Measurements from ENCODE around the gene MPRIP.
"Not testable (repeated sequence)": the region's sequence is repeated elsewhere in the genome, so short reads cannot be mapped to it uniquely, and the experiment has no call there.

The MPRIP gene

DNA sequence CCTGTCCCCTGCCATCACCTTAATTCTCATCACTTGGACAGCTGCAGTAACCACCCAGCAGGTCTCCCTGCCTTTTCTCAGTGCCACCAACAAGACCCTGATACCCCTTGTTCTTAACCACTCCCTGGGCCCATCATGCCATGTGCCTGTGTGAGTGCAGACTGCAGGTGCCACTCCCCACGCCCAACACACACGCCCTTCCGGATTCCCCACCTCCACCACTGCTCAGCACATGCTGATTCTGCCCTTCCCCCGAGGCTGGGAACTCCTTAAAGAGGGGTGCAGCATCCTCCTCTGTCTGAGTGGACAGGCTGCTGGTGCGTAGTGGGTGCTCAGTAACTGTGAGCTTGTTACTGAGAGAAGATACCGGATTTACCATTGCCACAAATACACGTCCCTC is 111.5 kb downstream of the MPRIP start:
- DNase-seq: no peak

DNA sequence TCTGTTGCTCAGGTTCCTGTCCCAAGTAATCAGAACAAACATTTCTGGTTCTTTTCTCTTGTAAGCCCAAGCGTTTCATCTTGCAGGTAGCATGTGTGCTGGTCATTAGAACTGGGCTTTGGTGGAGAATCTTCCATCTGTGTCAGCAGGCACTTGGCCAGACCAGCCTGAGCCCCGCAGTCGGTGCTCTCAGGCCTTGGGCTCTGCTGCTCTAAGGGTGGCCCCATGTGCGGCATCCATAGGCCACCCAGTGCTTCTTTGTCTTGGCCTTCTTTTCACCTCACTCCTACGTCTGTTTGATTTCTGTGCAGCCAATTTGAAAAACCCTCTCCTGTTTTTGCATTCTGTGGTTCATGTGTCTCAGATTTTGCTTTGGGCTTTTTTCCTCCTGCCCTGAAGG is 112.3 kb downstream of the MPRIP start:
- DNase-seq: no peak

DNA sequence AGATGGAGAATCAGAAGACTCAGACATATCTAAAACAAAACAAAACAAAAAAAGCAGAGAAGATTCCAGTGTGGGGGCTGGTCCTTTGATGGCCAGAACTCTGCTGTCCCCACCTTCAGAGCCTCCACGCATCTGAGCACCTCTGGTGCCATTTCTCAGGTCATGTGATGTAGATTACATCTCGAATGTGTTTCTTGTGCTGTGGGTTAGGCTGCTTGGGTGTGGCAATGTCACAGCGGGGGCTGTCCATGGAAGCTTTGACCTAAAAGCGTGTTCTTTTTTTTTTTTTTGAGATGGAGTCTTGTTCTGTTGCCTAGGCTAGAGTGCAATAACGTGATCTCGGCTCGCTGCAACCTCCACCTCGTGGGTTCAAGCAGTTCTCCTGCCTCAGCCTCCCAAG is 112.7 kb downstream of the MPRIP start:
- DNase-seq: peak; percentile 27

DNA sequence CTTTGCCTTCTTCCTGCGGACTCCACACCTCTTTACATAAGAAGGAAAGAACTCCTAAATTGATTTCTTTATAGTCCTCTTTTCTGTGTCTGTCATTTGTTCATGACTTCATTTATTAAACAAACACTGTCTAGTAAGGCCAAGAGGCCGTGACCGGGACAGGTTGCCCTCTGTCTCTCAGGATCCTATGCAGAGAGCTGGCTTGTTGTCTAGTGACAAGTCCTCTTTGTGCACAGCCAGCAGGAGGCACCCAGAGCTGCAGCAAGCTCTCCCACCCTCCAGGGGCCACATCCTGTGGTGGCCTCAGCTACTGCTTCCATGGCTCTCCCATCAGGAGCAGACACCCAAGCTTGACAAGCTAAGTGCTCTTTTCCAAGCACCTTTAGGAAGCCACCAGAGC is 113.3 kb downstream of the MPRIP start:
- no peak for DNase-seq

DNA sequence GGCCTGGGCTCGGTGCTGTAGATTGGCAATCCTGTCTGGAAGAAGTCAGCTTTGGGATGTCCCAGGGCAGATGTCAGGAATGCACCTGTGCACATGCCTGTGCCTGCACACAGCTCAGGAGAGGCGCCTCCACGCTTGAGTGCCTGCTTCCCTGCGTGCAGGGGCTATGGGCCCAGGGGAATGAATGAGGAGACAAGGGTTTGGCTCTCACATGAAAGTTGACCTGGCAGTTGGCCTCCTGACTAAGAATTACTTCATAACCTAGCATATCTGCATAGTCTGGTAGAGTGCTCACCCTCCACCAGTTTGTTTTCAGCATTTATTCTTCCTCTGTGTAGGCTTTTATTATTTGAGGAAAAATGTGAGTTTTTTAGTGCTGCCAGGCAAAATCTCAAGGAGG is 113.8 kb downstream of the MPRIP start:
- DNase-seq: no peak

DNA sequence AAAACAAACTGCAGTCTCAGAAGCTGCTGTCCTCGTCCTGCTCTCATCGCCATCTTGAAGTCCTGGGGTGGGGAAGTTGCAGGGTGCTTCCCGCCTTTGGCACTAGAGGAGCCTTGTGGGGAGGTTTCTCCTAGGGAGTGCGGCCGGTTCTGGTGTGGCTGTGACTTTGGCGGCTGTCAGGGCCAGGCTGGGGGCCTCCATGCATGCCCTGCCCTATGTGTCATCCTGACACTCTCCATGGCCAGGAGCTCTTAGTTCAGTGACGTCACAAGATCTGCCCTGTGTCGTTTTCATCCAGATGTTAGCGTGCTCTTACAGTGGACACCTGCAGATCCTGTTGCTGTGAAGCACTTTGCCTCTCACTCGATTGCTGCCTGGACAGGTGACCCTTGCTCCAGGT is 114.3 kb downstream of the MPRIP start:
- DNase-seq: no peak

DNA sequence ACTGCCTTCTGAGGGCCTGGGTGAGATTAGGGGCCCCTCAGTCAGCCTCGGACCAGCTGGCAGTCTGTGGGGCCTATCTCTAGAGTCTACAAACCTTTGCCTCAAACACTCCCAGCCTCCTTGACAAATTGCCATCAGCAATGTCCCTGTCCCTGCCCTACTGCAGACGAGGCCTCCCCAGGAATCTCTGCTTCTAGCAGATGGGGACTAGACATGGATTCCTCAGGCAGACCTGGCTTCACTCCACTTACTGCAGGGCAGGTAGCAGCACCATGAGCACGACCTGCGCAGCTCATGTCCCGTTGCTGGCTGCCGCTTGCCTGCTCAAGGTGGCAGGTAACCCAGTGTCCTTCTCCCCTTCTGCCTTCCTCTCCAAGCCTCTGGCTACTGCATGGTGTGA is 114.8 kb downstream of the MPRIP start:
- DNase-seq: no peak

DNA sequence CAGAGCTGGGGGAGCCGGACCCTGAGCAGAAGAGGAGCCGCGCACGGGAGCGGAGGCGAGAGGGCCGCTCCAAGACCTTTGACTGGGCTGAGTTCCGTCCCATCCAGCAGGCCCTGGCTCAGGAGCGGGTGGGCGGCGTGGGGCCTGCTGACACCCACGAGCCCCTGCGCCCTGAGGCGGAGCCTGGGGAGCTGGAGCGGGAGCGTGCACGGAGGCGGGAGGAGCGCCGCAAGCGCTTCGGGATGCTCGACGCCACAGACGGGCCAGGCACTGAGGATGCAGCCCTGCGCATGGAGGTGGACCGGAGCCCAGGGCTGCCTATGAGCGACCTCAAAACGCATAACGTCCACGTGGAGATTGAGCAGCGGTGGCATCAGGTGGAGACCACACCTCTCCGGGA is 116.2 kb downstream of the MPRIP start:
- DNase-seq: not testable (repeated sequence)

DNA sequence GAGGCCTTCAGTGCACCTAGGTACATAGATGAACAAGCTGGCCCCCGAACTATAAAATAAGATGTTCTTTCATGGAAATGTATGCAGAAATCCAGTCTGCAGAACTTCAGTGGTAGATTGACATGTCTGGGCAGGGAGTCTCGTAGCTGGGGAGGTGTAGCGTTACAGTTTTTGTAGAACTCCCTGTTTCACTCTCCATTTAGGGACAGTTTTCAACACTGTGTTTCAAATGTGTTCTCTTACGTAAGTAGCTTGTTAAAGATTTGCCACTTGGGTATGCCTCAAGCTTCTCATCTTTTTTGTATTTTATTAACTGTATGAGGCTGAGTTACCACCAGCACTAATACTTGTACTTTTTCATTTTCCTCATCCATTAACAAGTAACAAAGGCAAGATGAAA is 117.3 kb downstream of the MPRIP start:
- DNase-seq: no peak

DNA sequence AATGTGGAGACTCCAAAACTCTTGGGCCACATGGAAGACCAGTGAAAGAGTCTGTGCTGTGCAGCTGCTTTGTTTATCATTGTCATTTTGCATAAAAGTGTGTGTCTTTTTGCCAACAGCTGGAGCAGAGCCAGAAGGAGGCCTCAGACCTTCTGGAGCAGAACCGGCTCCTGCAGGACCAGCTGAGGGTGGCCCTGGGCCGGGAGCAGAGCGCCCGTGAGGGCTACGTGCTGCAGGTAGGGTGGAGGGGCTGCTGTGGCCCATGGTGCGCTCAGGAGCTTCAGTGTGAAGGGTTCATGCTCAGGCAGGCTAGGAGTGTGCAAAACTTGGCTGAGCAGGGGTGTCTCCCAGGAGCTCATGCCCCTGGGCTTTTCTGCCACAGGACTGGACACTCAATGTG is 118.9 kb downstream of the MPRIP start:
- DNase-seq: no peak

DNA sequence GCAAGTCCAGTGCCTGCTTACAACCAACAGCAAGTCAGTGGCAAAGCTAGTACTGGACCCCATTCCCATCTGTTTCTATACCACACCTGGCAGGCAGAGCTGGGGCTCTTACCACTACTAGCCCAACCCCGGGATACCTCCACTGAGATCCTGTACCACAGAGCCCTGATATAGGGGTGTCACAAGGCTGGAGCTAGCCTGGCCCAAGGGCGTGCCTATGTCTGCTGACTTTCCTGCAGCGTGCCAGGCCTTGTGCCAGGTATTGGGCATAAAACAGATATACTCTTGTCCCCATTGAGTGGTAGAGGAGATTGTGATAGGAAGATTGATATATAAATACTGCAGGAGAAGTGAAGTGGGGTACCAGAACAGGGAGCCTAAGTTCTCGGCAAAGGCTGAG is 119.5 kb downstream of the MPRIP start:
- no peak for DNase-seq

DNA sequence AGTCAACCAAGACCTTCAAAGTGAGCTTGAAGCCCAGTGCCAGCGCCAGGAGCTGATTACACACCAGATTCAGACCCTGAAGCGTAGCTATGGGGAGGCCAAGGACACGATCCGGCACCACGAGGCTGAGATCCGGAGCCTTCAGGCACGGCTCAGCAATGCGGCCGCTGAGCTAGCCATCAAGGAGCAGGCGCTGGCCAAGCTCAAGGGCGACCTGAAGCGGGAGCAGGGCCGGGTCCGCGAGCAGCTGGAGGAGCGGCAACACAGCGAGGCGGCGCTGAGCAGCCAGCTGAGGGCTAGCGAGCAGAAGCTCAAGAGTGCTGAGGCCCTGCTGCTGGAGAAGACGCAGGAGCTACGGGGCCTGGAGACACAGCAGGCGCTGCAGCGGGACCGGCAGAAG is 121.9 kb downstream of the MPRIP start:
- DNase-seq: no peak

DNA sequence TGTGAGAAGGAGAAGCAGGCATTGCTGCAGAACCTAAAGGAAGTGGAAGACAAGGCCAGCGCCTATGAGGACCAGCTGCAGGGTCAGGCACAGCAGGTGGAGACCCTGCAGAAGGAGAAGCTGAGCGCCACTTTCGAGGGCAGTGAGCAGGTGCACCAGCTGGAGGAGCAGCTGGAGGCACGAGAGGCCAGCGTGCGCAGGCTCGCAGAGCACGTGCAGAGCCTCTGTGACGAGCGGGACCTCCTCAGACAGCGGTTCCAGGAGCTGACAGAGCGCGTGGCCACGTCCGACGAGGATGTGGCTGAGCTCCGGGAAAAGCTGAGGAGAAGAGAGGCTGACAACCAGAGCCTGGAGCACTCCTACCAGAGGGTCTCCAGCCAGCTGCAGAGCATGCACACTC is 122.4 kb downstream of the MPRIP start:
- DNase-seq: no peak

DNA sequence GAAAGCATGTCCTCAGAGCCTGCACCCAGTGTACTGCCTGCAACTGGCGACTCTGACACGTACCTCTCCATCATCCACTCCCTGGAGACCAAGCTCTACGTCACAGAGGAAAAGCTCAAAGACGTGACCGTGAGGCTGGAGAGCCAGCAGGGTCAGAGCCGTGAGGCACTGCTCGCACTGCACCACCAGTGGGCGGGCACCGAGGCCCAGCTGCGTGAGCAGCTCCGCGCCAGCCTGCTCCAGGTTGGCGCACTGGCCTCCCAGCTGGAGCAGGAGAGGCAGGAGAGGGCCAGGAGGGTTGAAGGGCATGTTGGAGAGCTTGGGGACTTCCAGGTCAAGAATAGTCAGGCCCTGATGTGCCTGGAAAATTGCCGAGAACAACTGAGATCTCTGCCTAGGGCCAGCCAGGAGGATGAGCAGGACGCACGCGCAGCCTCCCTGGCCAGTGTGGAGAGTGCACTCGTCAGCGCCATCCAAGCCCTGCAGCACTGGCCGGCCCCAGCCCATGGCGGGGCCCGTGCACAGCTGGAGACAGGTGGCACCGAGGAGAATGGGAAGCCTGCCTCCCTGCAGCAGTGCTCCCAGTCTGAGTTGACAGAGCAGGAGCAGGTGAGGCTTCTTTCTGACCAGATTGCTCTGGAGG is 123.5 kb downstream of the MPRIP start:
- DNase-seq: no peak

DNA sequence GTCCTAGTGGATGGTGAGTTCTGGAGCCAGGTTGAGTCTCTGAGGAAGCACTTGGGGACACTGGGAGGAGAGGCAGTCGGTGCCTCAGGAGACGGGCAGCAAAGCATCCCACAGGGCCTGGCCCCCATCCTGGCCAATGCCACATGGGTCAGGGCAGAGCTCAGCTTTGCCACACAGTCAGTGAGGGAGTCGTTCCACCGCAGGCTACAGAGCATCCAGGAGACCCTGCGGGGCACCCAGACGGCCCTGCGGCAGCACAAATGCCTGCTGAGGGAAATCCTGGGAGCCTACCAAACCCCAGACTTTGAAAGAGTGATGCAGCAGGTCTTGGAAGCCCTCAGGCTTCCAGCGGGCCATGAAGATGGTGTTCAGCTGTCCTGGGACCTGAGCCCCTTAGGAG is 124.2 kb downstream of the MPRIP start:
- DNase-seq: no peak

DNA sequence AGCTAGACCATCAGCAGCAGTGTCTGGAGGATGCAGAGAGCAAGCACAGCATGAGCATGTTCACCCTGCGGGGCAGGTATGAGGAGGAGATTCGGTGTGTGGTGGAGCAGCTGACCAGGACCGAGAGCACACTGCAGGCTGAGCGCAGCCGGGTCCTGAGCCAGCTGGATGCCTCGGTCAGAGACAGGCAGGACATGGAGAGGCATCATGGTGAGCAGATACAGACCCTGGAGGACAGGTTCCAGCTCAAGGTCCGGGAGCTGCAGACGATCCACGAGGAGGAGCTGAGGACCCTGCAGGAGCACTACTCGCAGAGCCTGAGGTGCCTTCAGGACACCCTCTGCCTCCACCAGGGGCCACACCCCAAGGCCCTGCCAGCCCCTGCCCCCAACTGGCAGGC is 125.1 kb downstream of the MPRIP start:
- DNase-seq: no peak

DNA sequence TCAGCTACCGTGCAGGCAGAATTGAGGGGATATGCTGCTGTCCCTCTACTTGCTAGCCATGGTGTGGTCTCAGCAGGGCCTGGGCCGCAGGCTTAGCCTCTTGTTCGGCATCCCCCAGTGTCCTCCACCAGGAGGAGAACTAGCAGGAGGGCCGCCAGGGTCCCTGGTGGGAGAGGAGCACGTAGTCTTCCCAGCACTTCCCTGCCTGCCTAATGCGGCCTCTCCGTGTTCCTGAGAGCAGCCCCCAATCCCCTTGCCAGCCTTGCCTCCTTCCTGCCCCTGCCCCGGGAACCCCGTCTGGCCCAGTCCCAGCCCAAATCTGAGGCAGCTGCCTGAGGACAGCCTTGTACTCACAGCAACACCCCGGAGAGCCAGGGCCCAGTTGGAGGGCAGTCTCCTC is 125.7 kb downstream of the MPRIP start:
- DNase-seq: no peak

DNA sequence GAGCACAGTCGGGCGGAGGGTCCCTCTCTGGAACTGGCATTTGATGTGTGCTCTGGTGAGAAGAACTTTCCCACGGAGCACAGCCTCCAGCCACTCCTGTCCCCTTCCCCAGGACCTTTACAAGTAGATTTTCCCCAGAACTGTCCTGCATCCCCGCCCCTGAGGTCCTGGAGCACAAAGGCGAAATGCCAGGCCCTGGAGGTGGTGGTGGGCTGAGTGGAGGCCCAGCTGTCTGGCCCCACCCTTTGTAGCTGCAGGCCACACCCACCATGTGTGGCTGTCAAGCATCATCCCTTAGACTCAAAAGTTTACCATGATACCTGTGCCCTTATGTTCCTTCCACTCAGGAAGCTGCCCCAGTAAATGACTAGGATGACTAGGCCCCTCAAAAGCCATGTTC is 126.1 kb downstream of the MPRIP start:
- no peak for DNase-seq

DNA sequence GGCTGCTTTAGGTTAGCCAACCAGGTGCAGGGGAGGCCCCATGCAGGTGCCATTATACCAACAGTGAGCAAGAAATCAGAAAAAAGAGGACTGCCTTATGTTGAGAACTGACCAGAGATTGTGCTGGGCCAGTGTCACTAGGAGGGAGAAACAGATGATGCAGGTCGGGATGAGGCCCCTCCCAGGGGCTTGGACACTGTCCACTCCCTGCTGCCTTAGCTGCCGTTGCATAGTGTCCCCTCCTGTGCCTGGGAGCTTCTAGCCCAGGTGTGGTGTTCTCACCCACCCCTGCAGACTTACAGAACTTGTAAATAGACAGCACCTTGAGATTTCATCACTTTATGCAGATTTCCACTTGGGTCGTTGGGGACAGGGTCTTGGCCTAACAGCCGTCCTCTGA is 127.1 kb downstream of the MPRIP start:
- DNase-seq: no peak

DNA sequence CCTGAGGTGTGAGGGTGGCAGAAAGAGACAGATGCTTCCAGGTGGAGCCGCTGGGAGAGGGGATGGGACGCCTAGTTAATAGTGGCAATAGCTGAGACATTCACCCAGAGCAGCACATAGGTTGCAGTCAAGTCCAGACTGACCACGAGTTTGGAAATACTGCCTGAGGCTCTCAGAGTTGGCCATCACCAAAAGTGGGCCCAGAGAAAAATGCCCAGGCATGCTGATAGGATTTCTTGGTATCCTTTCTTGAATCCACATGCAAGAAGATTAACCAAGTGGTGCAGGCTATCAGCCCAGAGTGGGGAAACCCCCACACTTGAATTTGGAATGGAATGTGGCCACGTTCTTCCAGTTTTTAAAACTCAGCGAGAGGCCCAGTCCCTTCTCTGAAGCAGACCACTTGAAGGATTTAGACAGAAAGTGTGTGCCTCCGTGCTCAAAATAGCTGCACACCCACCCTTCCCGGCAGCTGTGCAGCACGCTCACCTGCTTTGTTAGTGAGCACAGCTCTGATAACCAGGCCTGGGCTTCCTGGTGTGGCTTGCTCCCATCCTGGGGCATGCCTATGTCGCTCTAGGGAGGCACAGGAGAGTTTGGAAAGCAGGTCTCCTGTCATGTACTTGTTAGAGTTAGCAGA is 128.2 kb downstream of the MPRIP start:
- no peak for DNase-seq

DNA sequence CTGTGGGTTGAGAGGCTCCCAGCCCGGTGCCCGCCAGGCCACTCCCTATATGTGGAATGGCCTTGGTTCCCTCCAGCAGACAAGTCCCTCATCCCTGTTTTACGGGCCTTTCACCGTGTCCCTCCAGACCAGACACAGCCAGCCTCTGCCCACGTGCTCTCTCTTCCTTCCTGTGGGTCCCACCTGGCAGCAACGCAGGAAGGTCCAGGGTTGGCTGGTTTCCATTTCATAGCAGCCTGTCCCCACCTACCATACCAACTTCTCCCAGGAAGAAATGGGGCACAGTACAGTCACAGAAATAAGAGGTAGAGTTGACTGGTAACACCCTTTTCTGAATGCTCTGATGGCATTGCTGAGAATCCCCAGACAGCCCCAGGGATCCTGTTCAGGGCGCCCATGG is 128.9 kb downstream of the MPRIP start:
- DNase-seq: no peak

DNA sequence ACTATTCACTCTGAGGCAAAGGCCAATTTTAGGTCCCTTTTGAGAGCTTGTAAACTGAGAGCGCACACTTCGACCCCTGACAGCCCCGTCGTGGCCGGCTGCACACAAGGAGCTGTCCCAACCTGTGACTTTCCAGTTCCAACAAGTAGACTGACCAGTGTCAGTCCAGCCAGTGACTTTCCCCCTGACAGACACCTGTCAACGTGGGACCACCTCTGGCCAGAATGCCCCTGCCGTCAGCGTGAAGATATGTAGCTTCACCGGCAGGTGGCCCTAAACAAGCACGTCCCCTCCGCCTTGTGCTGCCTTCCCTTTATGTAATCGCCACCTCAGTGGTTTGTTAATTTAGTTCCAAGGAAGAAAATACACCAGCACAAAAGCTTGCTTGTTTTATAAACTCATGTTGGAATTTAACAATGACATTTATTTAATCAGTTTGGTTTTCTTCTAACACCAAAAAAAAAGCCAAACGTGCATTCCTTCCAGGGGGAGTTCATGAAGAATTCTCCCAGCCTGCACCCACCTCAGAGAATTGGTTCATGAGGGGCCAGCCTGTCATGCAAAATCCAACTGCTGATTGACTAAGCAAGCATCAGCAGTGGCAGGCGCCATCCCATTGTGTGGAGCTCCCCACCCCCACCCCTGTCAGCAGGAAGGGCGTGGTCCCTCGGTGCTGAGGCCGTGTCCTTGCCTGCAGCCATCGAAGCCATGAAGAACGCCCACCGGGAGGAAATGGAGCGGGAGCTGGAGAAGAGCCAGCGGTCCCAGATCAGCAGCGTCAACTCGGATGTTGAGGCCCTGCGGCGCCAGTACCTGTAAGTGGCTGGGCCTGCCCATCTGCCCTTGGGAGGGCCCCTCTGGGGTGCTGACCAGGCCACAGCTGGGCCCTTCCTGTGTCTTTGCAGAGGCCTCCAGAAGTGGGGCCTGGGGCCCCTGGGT is 130.0 kb downstream of the MPRIP start:
- DNase-seq: no peak

DNA sequence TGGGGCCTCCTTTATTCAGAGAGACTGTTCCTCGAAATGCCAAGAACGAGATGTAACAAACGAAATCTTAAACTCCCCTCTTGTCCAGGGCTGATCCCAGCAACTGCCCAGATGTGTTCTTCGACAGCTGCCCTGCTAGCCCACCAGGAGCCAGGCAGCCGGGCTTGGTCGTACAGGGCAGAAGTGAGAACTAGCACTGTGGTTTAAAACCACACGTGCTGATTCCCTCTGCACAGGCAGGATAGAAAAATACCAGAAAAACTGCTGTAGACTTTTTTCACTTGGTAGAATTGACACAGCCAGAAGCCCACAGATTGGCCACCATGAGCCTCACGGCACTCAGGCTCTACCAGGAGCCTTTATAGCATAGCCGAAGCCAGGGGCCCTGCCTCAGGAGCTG is 130.7 kb downstream of the MPRIP start:
- DNase-seq: no peak

DNA sequence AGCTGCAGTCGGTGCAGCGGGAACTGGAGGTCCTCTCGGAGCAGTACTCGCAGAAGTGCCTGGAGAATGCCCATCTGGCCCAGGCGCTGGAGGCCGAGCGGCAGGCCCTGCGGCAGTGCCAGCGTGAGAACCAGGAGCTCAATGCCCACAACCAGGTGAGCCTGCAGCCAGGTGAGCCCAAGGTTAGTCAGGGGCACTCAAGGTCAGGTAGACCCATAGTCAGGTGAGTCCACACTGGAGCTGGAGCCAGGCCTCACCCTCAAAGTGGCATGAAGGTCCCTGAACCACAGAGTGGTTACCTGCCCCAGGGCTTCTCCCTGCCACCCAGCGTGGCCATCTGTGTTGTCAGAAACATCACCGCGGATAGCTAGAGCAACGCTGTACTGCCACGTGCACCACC is 131.7 kb downstream of the MPRIP start:
- no peak for DNase-seq

All from CD4-positive, alpha-beta T cell treated with Interleukin-4 for 4 hours (primary cell).